Activated CD4-positive, alpha-beta T cell treated with anti-CD3 and anti-CD28 coated beads, Interleukin-2, amount 10 ng/mL, durations not matched to agents 7 days and 5 days (primary cell): ENCODE data around the gene BPHL. TPM values are rescaled to one million over a fixed set of nuclear protein-coding genes. Genes with fewer than 3 reads are reported as not detected.
"Not testable (repeated sequence)": the region's sequence is repeated elsewhere in the genome, so short reads cannot be mapped to it uniquely, and the experiment has no call there.

ENCODE experiments used
- CTCF ChIA-PET: fragments of 350-600 bp; sonication (Branson Sonifier 250); formaldehyde crosslinking; loops from one replicate; lab custom pipeline; 2021; ENCODE audit warnings: antibody characterized with exemption; lab: Charles Lee
- POLR2A ChIA-PET: fragments of 350-600 bp; sonication (Branson Sonifier 250); formaldehyde crosslinking; loops from one replicate; lab custom pipeline; 2021; ENCODE audit warnings: antibody characterized with exemption; lab: Charles Lee
- DNase-seq: peaks from one replicate; pipeline ENCODE4 v3.0.0-alpha.2; 2020
- H3K27ac Mint-ChIP-seq: one replicate; pipeline ENCODE4 v1.8.0; 2021; ENCODE audit warnings: mild to moderate bottlenecking, moderate library complexity, mixed read lengths
- H3K27me3 Mint-ChIP-seq: one replicate; pipeline ENCODE4 v1.8.0; 2021; ENCODE audit warnings: mixed read lengths
- H3K36me3 Mint-ChIP-seq: one replicate; pipeline ENCODE4 v1.8.0; 2021; ENCODE audit warnings: low read depth, mixed read lengths
- H3K4me1 Mint-ChIP-seq: one replicate; pipeline ENCODE4 v1.8.0; 2021; ENCODE audit warnings: mixed read lengths
- H3K4me3 Mint-ChIP-seq: one replicate; pipeline ENCODE4 v1.8.0; 2021; ENCODE audit warnings: mild to moderate bottlenecking, moderate library complexity, mixed read lengths
- H3K9me3 Mint-ChIP-seq: one replicate; pipeline ENCODE4 v1.8.0; 2021; ENCODE audit warnings: mixed read lengths
- total RNA-seq, 2 experiments: library from RNA; stranded (reverse); gene quantifications; one replicate each; pipeline ENCODE4 v1.2.3, GENCODE V29; 2021

Gene BPHL
- total RNA-seq, 2 experiments from 2014 or later, result 8.1 to 8.4 TPM

DNA sequence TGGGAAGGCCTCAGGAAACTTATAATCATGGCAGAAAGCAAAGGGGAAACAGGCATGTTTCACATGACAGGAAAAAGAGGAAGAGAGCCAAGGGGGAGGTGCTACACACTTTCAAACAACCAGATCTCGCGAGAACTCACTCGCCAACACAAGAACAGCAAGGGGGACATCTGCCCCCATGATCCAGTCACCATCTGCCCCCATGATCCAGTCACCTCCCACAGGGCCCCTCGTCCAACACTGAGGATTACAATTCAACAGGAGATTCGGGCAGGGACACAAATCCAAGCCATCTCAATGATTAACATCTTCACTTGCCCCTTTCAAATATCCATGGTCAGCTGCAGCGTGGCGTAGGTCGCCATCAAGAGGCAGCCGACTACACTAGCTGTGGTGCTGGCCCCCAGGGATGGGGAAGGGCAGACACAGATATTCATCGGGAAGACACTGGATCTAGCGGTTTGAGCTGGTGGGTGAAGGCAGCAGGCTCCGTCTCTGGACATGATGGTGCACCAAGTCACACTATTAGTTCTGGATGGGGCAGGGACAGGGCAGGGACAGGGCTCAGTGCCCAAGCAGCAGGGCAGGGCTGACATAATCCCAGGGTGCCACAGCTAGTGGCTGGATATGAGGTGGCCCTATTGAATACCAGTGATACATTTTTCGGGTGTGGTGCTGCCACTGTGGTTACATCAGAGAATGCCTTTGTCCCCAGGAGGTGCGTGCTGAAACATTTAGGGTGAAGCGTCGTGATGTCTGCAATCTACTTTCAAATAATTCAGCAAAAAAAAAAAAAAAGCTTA lies 77.4 kb downstream of the BPHL start:
- CTCF ChIA-PET, result no interaction called here
- peaks cover 10% of the 10 kb centered on the region for H3K27me3 Mint-ChIP-seq
- no peak for DNase-seq
- H3K9me3 Mint-ChIP-seq, result peaks cover 7% of the 10 kb centered on the region
- H3K36me3 Mint-ChIP-seq, result no peaks in the 10 kb centered on the region
- H3K4me3 Mint-ChIP-seq, result no peak overlapping the region
- no peak overlapping the region for H3K27ac Mint-ChIP-seq
- H3K4me1 Mint-ChIP-seq, result no peaks in the 10 kb centered on the region
- POLR2A ChIA-PET, result no interaction called here

DNA sequence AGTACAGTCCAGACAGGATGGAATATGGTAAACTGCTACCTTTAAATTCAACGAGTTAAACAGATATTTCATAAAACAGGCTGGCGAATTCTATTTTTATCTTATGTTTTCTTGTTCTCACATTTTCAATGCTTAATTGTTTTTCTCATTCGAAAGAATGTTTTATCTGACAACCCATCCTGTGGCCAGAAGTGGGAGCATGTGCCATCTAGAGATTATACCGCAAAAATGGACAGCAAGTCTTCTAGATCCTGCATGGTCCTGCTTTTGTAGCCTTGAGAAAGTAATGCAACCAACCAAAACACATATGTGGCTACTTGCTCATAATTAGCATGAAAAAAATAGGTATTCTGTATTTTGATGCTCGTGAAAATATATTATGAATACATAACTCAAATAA lies 78.3 kb downstream of the BPHL start:
- no peak for DNase-seq
- ChIA-PET POLR2A (no interaction called here), CTCF (no interaction called here)
- Mint-ChIP-seq H3K27ac (no peak overlapping the region), H3K9me3 (peaks cover 5% of the 10 kb centered on the region), H3K36me3 (no peaks in the 10 kb centered on the region), H3K27me3 (peaks cover 12% of the 10 kb centered on the region), H3K4me1 (no peaks in the 10 kb centered on the region), H3K4me3 (no peak overlapping the region)

DNA sequence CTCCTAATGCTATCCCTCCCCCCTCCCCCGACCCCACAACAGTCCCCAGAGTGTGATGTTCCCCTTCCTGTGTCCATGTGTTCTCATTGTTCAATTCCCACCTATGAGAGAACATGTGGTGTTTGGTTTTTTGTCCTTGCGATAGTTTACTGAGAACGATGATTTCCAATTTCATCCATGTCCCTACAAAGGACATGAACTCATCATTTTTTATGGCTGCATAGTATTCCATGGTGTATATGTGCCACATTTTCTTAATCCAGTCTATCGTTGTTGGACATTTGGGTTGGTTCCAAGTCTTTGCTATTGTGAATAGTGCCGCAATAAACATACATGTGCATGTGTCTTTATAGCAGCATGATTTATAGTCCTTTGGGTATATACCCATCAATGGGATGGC lies 79.2 kb downstream of the BPHL start:
- peaks cover 13% of the 10 kb centered on the region for H3K27me3 Mint-ChIP-seq
- H3K27ac Mint-ChIP-seq, DNase-seq, H3K9me3 Mint-ChIP-seq, H3K4me3 Mint-ChIP-seq, POLR2A ChIA-PET, CTCF ChIA-PET, H3K4me1 Mint-ChIP-seq, H3K36me3 Mint-ChIP-seq: not testable (repeated sequence)

DNA sequence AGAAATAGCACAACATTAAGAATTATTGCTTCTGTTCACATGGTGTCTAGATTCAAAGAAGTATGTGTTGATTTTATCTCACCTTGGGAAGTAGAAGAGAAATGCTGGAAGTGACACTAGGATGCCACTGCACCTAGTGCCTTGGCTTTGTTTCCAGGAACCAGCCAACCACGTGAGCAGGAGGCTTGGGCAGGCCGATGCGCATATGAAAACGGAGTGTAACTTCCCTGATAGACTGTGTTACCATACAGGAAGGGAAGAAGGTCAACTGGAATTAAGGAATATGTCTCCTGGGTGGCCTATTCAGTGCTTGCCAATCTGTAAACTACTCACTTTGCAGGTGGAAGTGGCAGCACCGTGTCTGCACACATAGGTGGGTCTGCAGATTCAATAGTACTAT lies 80.9 kb downstream of the BPHL start:
- CTCF ChIA-PET, result no interaction called here
- no peaks in the 10 kb centered on the region for H3K4me1 Mint-ChIP-seq
- POLR2A ChIA-PET, result no interaction called here
- no peak overlapping the region for H3K27ac Mint-ChIP-seq
- H3K9me3 Mint-ChIP-seq, result peaks cover 5% of the 10 kb centered on the region
- no peak for DNase-seq
- H3K4me3 Mint-ChIP-seq, result no peak overlapping the region
- peaks cover 22% of the 10 kb centered on the region for H3K27me3 Mint-ChIP-seq
- H3K36me3 Mint-ChIP-seq, result no peaks in the 10 kb centered on the region

DNA sequence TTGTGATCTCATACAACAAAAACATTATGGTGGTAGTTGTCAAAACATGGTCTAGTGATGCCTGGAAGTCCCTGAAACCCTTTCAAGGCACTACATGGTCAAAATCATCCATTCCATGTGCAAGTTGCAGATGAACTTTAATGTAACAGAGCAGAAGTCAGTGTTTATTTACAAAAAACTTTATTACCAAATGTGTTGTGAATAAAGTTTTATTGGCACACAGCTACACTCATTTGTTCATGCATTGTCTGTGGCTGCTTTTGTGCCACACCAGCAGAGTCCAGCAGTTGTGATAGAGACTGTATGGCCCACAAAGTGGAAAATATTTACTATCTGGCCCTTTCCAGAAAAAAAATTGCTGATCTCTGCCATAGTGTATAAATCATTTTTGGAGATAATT lies 82.2 kb downstream of the BPHL start:
- Mint-ChIP-seq H3K9me3 (peaks cover 5% of the 10 kb centered on the region), H3K27ac (no peak overlapping the region), H3K4me3 (no peak overlapping the region), H3K27me3 (peaks cover 22% of the 10 kb centered on the region), H3K4me1 (no peaks in the 10 kb centered on the region), H3K36me3 (no peaks in the 10 kb centered on the region)
- no peak for DNase-seq
- CTCF ChIA-PET, result no interaction called here
- POLR2A ChIA-PET, result no interaction called here

DNA sequence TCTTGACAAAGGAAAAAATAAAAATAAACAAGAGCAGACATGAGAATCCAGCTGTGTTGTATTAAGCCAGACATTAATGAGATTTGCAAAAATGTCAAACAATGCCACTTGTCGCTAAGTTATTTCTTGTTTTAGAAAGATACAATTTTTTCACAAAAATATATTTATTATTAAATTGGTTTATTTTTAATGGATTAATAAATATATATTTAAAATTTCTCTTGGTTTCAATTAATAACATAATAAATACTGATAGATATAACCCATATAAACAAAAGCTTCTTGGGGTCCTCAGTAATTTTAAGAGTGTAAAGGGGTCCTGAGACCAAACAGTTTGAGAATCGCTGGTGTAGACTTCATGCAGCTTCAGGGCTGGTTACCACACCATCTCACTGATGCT lies 82.9 kb downstream of the BPHL start:
- ChIA-PET POLR2A (no interaction called here), CTCF (no interaction called here)
- H3K4me3 Mint-ChIP-seq, result no peak overlapping the region
- no peak for DNase-seq
- H3K4me1 Mint-ChIP-seq, result no peaks in the 10 kb centered on the region
- no peak overlapping the region for H3K27ac Mint-ChIP-seq
- H3K9me3 Mint-ChIP-seq, result peaks cover 5% of the 10 kb centered on the region
- no peaks in the 10 kb centered on the region for H3K36me3 Mint-ChIP-seq
- H3K27me3 Mint-ChIP-seq, result peaks cover 25% of the 10 kb centered on the region

Other genes with a start within 250 kb of the BPHL start
- 10 to 100 TPM; 40.2 to 49.4 TPM for gene SERPINB9, start 215.4 kb upstream of the BPHL start, total RNA-seq
- 10 to 100 TPM in 1 of 2 experiments, 1 to 10 TPM in 1; 9.1 to 14.3 TPM for gene SERPINB6, start 147.1 kb upstream of the BPHL start, total RNA-seq
- gene NQO2, start 118.8 kb upstream of the BPHL start, total RNA-seq, result 10 to 100 TPM; 37.5 to 43.2 TPM
- 10 to 100 TPM; 35.8 to 38.9 TPM for gene RIPK1, start 50.2 kb upstream of the BPHL start, total RNA-seq
- 1 to 10 TPM in 1 of 2 experiments, under 1 TPM in 1; 0.69 to 1.2 TPM for gene TUBB2A, start 38.8 kb downstream of the BPHL start, total RNA-seq
- gene TUBB2B, start 108.9 kb downstream of the BPHL start, total RNA-seq, result not detected
- gene PSMG4, start 140.2 kb downstream of the BPHL start, total RNA-seq, result 10 to 100 TPM; 21.5 to 24.7 TPM